Stimulated activated CD4-positive, alpha-beta T cell treated with anti-CD3 and anti-CD28 coated beads, Interleukin-2, amount 100 ng/mL, for 48 hours (primary cell): Measurements from ENCODE around the gene CLMN.

Source experiments
- DNase-seq, 2 donors: peaks; one replicate each; pipeline ENCODE4 v3.0.0-alpha.2; 2020

The CLMN gene

GRCh38 chr14:95320955-95321600 is 1.4 kb upstream of the CLMN start:
- no peak for DNase-seq

DNA sequence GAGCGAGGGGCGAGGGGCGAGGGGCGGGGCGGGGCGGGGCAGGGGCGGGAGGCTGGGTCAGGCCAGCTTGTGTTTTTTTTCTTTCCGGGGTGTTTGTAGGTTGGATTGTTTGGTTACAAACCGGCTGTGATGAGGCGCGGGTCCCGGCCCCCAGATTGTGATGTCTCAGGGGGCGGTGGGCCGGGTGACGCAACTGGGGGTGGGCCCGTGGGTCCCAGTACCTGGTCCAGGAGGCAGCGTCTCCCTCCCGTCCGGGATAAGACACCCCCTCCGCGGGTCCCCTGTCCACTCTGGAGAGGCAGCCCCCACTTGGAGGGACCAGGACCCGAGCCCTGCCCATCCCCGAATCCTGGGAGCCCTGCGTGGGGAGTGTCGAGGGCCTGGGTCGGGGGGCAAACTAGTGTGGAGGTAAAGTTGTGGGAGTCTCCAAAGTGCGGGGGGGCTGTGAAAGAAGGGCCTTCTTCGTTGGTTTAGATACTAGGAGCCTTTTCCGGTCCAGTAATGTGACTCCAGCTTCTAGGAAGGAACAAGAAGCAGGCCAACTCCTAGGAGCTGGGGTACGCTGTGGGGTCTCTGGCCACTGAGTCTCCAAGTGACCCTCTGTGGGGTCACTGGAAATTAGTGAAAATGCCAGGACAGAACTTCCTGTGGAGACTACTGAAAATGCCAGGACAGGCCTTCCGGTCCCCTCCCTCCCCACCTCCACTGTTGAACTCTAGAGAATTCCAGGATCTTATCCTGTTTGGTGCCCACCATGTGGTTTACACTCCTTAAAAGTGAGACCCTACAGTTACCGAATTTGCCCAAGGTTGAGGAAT is 579 bp upstream of the CLMN start:
- no peak for DNase-seq

- DNase-seq = no peak
These were observed 1.1 kb downstream of the CLMN start for GRCh38 chr14:95318399-95319311.

- DNase-seq = no peak
These were observed 1.8 kb downstream of the CLMN start for GRCh38 chr14:95317817-95318343.

GRCh38 chr14:95316821-95317220 is 2.9 kb downstream of the CLMN start:
- no peak for DNase-seq

DNA sequence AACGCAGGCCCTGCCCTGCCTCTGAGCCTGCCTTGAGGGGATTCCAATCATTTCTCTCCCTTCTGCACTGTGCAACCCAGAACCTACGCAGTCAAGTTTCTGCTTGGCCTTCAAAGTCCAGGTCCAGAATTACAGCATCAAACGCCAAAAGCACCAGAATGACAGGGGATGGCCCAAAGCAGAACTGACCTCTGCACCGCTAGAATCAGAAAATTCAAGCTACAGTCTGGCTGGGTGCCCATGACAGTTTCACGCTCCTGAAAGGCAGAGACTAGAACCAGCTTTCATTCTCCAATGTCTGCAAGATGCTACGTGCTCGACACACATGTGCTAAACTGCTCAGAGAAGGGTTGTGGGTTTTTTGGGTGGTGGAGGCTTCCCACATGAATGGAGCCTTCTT is 4.1 kb downstream of the CLMN start:
- DNase-seq = no peak

DNA sequence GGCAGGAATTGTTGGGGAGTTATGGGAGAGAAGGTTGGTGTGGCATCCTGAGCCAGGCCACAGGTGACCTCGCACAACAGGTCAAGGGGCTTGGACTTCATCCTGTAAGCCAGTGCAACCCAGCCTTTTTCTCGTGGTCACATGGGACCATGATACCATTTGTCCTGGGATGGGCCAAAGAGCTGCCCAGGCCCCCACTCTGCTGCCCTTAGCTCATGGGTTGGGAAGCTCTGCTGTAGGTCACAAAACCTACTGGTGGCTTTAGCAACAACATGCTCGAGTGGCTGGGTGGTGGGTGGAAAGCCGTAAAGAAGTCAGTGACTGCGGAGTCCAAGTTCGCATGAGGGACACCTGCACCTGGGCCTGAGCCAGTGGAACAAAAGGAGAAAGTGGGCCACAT is 4.6 kb downstream of the CLMN start:
- no peak for DNase-seq

GRCh38 chr14:95314609-95315008 is 5.1 kb downstream of the CLMN start:
- peak; percentile 36 to 41 for DNase-seq

DNA sequence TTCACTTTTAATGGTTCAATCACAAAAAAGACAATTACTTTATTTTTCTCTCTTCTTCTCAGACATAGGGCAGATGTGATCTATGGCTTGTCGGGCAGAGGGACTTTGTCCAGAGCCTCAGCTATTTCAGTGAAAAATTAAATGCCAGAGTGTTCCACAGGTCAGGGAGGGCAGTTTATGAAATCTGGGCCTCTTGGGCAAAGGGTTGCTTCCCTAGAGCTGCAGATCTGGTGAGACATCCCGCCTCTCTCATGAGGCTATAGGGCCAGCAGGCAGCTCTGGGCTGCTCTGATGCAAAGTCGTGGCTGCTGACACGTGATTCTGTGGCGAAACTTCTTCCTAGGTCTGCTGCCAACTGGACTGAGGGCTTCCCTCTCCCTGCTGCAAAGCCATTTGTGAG is 6.0 kb downstream of the CLMN start:
- no peak for DNase-seq

- DNase-seq = no peak
These were observed 6.5 kb downstream of the CLMN start for GRCh38 chr14:95313190-95313589.

DNA sequence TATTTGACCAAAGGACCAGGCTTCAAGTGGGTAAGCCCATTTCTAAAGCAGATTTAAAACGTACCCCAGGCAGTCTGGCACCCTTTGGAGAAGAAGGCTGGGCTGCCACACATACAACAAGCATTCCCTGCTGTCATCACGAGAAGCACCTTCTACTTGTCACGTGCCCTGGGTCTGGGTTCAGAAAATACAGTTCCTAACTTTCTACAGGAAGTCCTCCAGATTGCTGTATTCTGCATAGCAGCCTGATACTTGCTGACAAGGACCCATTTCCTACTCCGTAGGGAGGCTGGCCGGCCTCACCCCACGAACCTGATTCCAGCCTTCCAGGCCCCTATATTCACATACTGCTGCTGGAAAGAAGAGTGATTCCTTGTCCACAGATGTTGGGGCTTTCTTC is 7.4 kb downstream of the CLMN start:
- DNase-seq = no peak

GRCh38 chr14:95311752-95312151 is 8.0 kb downstream of the CLMN start:
- DNase-seq = no peak

DNA sequence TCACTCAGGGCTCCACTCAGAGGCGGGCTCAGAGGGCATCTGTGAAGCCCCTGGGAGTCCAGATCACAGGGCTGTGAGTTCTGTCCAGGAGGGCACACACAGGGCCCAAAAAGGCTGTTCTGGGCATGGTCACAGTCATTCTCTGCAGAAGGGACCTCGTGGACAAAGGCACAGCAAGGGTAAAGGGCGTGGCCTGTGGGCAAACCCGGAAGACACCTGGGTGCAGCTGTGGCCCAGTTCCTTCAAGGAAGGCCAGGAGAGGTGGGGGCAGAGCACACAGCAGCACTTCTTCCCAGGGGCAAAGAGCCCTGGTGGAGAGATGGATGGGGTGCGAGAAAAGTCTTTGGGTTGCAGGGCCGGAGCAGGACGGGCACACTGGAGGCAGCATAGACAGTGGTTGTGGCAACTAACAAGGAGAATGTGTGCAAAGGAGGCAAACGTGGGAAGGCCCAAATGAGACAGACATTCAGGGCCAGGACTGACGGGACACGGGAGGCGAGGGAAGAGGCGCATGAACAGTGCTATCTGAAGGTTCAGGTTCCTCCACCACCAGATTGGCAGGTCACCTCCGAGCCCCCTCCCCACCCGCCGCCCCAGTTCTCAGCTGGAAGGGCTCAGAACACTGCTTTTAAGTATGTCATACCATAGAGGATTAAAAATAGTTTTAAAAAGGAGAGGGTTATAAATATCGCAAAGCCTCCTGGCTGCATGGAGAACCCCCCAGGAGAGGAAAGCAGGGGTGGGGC is 8.9 kb downstream of the CLMN start:
- no peak for DNase-seq

DNA sequence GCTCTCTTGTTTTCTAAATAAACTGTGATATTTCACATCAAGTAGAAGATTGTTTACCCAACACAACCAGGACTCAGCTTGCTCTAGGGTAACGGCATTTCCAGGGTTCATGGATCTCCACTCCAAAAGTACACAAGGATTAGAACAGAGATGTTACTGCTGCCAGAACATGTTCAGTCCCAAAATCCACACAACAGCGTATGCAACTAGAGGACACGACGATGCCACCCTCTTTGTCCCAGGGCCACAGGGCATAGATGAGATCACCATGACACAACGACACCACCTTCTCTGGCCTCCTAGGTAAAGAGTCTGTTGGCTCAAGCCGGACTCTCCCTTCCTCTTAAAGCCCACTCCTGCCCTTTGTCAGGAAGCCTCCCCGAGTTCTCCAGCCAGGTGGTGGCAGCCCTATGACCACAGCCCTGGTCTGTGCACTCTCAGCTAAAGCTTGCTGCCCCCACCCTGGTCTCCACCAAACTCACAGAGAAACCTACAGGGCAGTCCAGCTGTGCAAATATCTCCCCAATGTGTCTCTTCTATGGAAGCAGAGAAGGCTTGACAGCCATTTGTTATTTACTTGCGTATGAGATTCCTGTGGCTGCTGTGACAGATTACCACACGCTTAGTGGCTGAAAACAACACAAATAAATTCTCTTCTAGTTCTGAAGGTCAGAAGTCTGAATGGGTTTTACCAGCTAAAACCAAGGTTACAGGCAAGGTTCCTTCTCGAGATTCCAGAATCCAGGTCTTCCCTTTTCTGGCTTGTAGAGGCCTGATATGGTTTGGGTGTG is 10.3 kb downstream of the CLMN start:
- no peak for DNase-seq

DNA sequence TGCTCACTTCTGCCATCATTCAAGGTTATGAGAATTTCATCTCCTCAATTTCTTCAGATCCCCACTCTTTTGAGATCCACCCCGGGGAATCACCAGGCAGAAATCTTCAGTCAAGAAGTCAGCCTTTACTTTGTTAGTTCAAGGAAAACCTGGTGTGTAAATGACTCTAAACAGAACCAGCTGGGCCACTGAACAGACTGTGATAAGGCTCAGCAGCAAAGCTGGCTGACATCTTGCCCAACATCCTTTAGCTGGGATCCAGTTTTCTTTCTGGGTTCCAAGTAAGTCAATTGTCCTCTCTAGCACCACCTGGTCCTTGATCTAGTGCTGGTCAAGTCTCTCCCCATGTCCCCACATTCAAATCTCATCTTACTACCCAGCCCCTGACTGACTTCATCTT is 11.6 kb downstream of the CLMN start:
- DNase-seq = no peak

DNA sequence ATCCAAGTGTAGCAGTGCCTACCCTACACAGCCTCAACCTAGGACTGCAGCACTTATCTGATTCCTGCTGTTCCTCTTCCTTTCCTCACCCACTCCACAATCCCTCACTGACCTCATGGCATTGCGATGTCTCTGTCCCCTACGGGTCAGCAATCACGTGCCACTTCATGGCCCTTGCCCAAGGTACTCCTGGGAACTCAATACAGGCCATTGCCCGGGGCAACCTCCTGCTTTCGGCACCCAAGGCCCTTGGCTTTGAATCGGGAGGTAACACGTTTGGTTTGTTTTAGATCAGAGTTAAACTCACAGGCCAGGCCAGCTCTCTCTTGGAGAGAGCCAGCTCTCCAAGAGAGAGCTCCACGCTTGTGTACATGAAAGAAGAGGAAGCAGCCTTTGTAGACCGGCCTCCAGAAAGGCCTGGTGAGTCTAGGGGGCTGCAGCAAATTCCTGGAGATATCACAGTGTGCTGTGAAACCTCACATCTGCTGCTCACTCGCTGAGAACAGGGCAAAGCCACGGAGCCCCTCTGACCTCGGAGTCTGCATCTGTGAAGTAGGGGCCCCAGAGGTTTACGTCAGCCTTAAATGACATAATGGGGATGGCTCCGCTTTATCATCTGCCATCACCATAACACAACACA is 12.2 kb downstream of the CLMN start:
- no peak for DNase-seq

- DNase-seq = no peak
These were observed 13.8 kb downstream of the CLMN start for GRCh38 chr14:95305940-95306339.

DNA sequence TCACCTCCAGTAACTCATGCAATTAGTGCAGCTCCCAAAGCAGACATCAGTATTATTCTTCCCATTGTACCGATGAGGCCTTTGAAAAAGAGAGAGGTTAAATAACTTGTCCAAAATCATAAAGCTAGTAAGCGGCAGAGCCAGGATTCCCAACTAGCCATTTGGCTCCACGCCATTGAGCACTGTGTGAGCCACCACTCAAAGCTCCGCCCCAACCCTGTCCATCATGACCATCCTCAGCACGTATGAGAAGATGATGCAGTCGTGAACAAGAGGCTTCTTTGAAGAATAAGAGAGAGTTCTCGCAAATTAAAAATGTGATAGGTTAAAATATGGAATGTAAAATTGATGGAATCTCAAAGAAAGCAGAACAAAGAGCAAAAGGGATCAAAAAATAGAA is 14.6 kb downstream of the CLMN start:
- DNase-seq = no peak

- no peak for DNase-seq
These were observed 15.4 kb downstream of the CLMN start for GRCh38 chr14:95304342-95304741.

DNA sequence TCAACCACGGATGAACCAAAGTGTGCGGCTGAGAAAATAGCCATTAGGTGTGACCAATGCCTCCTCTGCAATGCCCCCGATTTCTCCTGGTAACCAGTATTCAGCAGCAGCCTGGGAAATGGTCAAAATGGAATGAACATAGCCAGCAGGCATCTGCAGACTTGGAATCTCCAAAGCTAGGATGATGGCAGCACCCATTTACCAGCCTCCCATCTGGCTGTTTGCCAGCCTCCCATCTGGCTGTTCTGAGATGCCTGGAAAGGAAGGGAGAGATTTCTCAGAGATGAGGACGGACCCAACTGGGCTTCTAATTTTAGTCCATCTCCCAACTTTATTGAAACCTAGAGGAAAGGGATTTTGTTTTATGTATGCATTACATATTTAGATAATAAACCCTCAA is 16.2 kb downstream of the CLMN start:
- DNase-seq = no peak
